DND-41 (cell line): Measurements from ENCODE around the gene TMED1.

Experiments
- EZH2 ChIP-seq: IDR thresholded peaks from 3 replicates; pipeline ENCODE4 v1.6.1; 2012; ENCODE audit warnings: borderline replicate concordance, low read depth, mild to moderate bottlenecking, moderate library complexity, low read length, inconsistent platforms; ENCODE audit not compliant: severe bottlenecking
- TF ChIP-seq, protein P1 (sequence below): IDR thresholded peaks from 2 replicates; pipeline ENCODE4 v1.5.1; 2012; ENCODE audit warnings: borderline replicate concordance, low read length, moderate library complexity, mild to moderate bottlenecking; ENCODE audit not compliant: poor library complexity, severe bottlenecking; ENCODE audit errors: extremely low read depth

- TF ChIP-seq EZH2 = no peak
- TF ChIP-seq, protein P1, sequence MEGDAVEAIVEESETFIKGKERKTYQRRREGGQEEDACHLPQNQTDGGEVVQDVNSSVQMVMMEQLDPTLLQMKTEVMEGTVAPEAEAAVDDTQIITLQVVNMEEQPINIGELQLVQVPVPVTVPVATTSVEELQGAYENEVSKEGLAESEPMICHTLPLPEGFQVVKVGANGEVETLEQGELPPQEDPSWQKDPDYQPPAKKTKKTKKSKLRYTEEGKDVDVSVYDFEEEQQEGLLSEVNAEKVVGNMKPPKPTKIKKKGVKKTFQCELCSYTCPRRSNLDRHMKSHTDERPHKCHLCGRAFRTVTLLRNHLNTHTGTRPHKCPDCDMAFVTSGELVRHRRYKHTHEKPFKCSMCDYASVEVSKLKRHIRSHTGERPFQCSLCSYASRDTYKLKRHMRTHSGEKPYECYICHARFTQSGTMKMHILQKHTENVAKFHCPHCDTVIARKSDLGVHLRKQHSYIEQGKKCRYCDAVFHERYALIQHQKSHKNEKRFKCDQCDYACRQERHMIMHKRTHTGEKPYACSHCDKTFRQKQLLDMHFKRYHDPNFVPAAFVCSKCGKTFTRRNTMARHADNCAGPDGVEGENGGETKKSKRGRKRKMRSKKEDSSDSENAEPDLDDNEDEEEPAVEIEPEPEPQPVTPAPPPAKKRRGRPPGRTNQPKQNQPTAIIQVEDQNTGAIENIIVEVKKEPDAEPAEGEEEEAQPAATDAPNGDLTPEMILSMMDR = no peak
Observed at GRCh38 chr19:10812902-10813404, 23.1 kb downstream of the TMED1 start.
